SK-N-SH (cell line): ENCODE results near the gene RELCH. TPM values are rescaled to one million over a fixed set of nuclear protein-coding genes. Genes with fewer than 3 reads are reported as not detected.

Experiments
- CTCF ChIA-PET: fragments of 300-600, 350-600 bp; formaldehyde crosslinking; extraction: SDS; loops from one replicate; lab custom pipeline; 2021; lab: Yijun Ruan, JAX
- POLR2A ChIA-PET: fragments of 350-600 bp; sonication (Branson Sonifier 250); formaldehyde crosslinking; extraction: SDS; loops from one replicate; lab custom pipeline; 2020; ENCODE audit warnings: antibody characterized with exemption, inconsistent platforms; lab: Yijun Ruan, JAX
- DNase-seq: peaks from one replicate; pipeline ENCODE4 v3.0.0; 2012
- H2AFZ ChIP-seq: fragments of 200-600 bp; sonication (generic); 2 replicates; pipeline ENCODE4 v1.8.1; 2016; ENCODE audit warnings: antibody characterized with exemption, mild to moderate bottlenecking, low read depth
- H3F3A ChIP-seq: fragments of 200-600 bp; sonication (generic); replicated peaks from 2 replicates; pipeline ENCODE3; 2016; ENCODE audit warnings: antibody characterized with exemption, mild to moderate bottlenecking; ENCODE audit not compliant: insufficient read depth
- H3K27ac ChIP-seq, 2 experiments: fragments of 200-500 bp in 1 of 2; fragments of 200-600 bp in 1 of 2; sonication (Bioruptor generic) in 1 of 2; sonication (generic), shearing (Covaris generic) in 1 of 2; 2 replicates each; pipeline versions ENCODE4 v1.5.1 to v1.6.1; 2014 to 2016; ENCODE audit warnings: low read depth in 2 of 2, inconsistent platforms in 1 of 2, low read length in 1 of 2, mild to moderate bottlenecking in 1 of 2, mixed read lengths in 1 of 2
- H3K27me3 ChIP-seq: fragments of 200-600 bp; sonication (generic), shearing (Covaris generic); 2 replicates; pipeline ENCODE4 v1.6.1; 2016; ENCODE audit warnings: mixed run types; ENCODE audit not compliant: insufficient read depth
- H3K36me3 ChIP-seq, 2 experiments: fragments of 200-500 bp in 1 of 2; fragments of 200-600 bp in 1 of 2; sonication (Bioruptor generic) in 1 of 2; sonication (generic) in 1 of 2; replicated peaks in 1 of 2; 2 replicates each; pipeline versions ENCODE3 to v1.5.1; 2014 to 2016; ENCODE audit warnings: low read length in 1 of 2, mild to moderate bottlenecking in 1 of 2; ENCODE audit not compliant: insufficient read depth in 2 of 2, control insufficient read depth in 1 of 2
- H3K4me1 ChIP-seq, 2 experiments: fragments of 200-500 bp in 1 of 2; fragments of 200-600 bp in 1 of 2; sonication (Bioruptor generic) in 1 of 2; sonication (generic), shearing (Covaris generic) in 1 of 2; 2 replicates each; pipeline versions ENCODE4 v1.5.1 to v1.6.1; 2014 to 2016; ENCODE audit warnings: low read depth in 1 of 2, low read length in 1 of 2, mixed run types in 1 of 2; ENCODE audit not compliant: insufficient read depth in 2 of 2, control insufficient read depth in 1 of 2
- H3K4me2 ChIP-seq: fragments of 200-600 bp; sonication (generic), shearing (Covaris generic); 2 replicates; pipeline ENCODE4 v1.6.1; 2017; ENCODE audit warnings: mixed run types
- H3K4me3 ChIP-seq, 2 experiments: fragments of 200-500 bp in 1 of 2; fragments of 200-600 bp in 1 of 2; sonication (Bioruptor generic) in 1 of 2; sonication (generic), shearing (Covaris generic) in 1 of 2; 2 replicates each; pipeline versions ENCODE4 v1.5.1 to v1.8.1; 2014 to 2016; ENCODE audit warnings: low read depth in 2 of 2, inconsistent platforms in 1 of 2, low read length in 1 of 2, mild to moderate bottlenecking in 1 of 2, mixed read lengths in 1 of 2, moderate library complexity in 1 of 2
- H3K79me2 ChIP-seq: fragments of 200-600 bp; sonication (generic); 2 replicates; pipeline ENCODE4 v1.8.1; 2017; ENCODE audit warnings: mild to moderate bottlenecking; ENCODE audit not compliant: insufficient read depth
- H3K9ac ChIP-seq: fragments of 200-600 bp; sonication (generic); 2 replicates; pipeline ENCODE4 v1.6.1; 2017; ENCODE audit warnings: mixed run types
- H3K9me2 ChIP-seq: fragments of 200-600 bp; sonication (generic); 2 replicates; pipeline ENCODE4 v1.6.1; 2017; ENCODE audit warnings: mixed run types
- H3K9me3 ChIP-seq: fragments of 200-600 bp; sonication (generic); 2 replicates; pipeline ENCODE4 v1.6.1; 2017; ENCODE audit warnings: mixed run types, mild to moderate bottlenecking, moderate library complexity
- H4K20me1 ChIP-seq: fragments of 200-600 bp; sonication (generic); 2 replicates; pipeline ENCODE4 v1.6.1; 2017; ENCODE audit warnings: mild to moderate bottlenecking, mixed run types; ENCODE audit not compliant: insufficient read depth
- ELF1 ChIP-seq: IDR thresholded peaks from 2 replicates; pipeline ENCODE4 v1.4.0; 2012
- EP300 ChIP-seq, 2 experiments: IDR thresholded peaks; 2 replicates each; pipeline versions ENCODE4 v1.4.0 to v1.6.1; 2012; ENCODE audit warnings: borderline replicate concordance in 1 of 2, low read depth in 1 of 2, low read length in 1 of 2
- EZH2phosphoT487 ChIP-seq: fragments of 200-600 bp; sonication (generic); IDR thresholded peaks from 2 replicates; pipeline ENCODE4 v1.6.1; 2017; ENCODE audit warnings: low read depth, mixed run types, mild to moderate bottlenecking, antibody characterized with exemption, moderate library complexity, borderline replicate concordance
- FOSL2 ChIP-seq: IDR thresholded peaks from 2 replicates; pipeline ENCODE4 v1.4.0; 2012; ENCODE audit warnings: low read depth, mild to moderate bottlenecking, moderate library complexity, borderline replicate concordance
- FOXJ3 ChIP-seq: sonication (generic); formaldehyde crosslinking; IDR thresholded peaks from 2 replicates; pipeline ENCODE4 v1.5.1; 2020; ENCODE audit warnings: mild to moderate bottlenecking, missing genetic modification reagents
- MEF2A ChIP-seq: IDR thresholded peaks from 2 replicates; pipeline ENCODE4 v1.4.0; 2012; ENCODE audit warnings: low read depth, borderline replicate concordance
- MXI1 ChIP-seq: IDR thresholded peaks from 2 replicates; pipeline ENCODE4 v1.6.1; 2012; ENCODE audit warnings: mild to moderate bottlenecking, low read depth, low read length, improper control_type of control experiment
- NRF1 ChIP-seq: IDR thresholded peaks from 2 replicates; pipeline ENCODE4 v1.6.1; 2012; ENCODE audit warnings: low read depth, mild to moderate bottlenecking, low read length
- SIN3A ChIP-seq: IDR thresholded peaks from 2 replicates; pipeline ENCODE4 v1.6.1; 2012; ENCODE audit warnings: low read depth, mild to moderate bottlenecking, low read length, moderate library complexity, borderline replicate concordance
- TAF1 ChIP-seq: IDR thresholded peaks from 2 replicates; pipeline ENCODE4 v1.6.1; 2012; ENCODE audit warnings: low read depth, mild to moderate bottlenecking, low read length, moderate library complexity, borderline replicate concordance
- YY1 ChIP-seq: IDR thresholded peaks from 2 replicates; pipeline ENCODE4 v1.4.0; 2012; ENCODE audit warnings: low read depth, mild to moderate bottlenecking
- WGBS: methylation state at CpG from one replicate; pipeline ENCODE4 v1.1.6; 2017; ENCODE audit warnings: low lambda C conversion rate; 5-methylcytosine and 5-hydroxymethylcytosine counted together
- polyA plus RNA-seq, 3 experiments: library from polyadenylated mRNA; depleted of rRNA; stranded (reverse); fragments of >200 nt; gene quantifications; 2 replicates each; pipeline ENCODE4 v1.2.3, GENCODE V29; 2012
- TF ChIP-seq, protein P1 (sequence below): IDR thresholded peaks from 2 replicates; pipeline ENCODE4 v1.6.1; 2012; ENCODE audit warnings: mild to moderate bottlenecking, low read depth, low read length, moderate library complexity
- TF ChIP-seq, protein P2 (sequence below): fragments of 200-600 bp; sonication (generic); IDR thresholded peaks from 2 replicates; pipeline ENCODE4 v1.6.1; 2017; ENCODE audit warnings: antibody characterized with exemption, mild to moderate bottlenecking, moderate library complexity
- TF ChIP-seq, protein P3 (sequence below): IDR thresholded peaks from 2 replicates; pipeline ENCODE4; 2012
- TF ChIP-seq, protein P4 (sequence below): IDR thresholded peaks from 2 replicates; pipeline ENCODE4 v1.4.0; 2012; ENCODE audit warnings: low read depth, borderline replicate concordance

Gene RELCH
- polyA plus RNA-seq, 1 of the 3 experiments (the other 2 are of a cell fraction), result 7.4 TPM

DNA sequence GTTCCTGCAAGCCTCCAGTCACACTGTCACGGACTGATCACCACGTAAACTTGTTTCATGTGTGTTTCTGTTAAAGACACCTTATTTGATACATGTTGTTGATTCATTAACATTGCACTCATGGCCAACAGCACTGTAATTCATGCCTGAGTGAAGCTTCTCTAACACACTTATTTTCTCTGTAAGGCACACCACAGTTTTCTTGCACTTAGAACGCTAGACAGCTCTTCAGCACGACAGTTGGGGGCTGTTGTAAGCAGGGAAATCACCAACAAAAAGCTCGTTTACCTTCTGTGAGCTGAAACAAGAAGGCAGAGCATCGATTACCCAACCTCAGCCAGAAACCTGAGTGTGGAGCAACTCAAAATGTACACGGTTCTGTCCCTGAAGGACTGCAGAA is 166.1 kb downstream of the RELCH start (continued):
- TF ChIP-seq, protein P1, sequence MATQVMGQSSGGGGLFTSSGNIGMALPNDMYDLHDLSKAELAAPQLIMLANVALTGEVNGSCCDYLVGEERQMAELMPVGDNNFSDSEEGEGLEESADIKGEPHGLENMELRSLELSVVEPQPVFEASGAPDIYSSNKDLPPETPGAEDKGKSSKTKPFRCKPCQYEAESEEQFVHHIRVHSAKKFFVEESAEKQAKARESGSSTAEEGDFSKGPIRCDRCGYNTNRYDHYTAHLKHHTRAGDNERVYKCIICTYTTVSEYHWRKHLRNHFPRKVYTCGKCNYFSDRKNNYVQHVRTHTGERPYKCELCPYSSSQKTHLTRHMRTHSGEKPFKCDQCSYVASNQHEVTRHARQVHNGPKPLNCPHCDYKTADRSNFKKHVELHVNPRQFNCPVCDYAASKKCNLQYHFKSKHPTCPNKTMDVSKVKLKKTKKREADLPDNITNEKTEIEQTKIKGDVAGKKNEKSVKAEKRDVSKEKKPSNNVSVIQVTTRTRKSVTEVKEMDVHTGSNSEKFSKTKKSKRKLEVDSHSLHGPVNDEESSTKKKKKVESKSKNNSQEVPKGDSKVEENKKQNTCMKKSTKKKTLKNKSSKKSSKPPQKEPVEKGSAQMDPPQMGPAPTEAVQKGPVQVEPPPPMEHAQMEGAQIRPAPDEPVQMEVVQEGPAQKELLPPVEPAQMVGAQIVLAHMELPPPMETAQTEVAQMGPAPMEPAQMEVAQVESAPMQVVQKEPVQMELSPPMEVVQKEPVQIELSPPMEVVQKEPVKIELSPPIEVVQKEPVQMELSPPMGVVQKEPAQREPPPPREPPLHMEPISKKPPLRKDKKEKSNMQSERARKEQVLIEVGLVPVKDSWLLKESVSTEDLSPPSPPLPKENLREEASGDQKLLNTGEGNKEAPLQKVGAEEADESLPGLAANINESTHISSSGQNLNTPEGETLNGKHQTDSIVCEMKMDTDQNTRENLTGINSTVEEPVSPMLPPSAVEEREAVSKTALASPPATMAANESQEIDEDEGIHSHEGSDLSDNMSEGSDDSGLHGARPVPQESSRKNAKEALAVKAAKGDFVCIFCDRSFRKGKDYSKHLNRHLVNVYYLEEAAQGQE, result no peak
- TF ChIP-seq, protein P2, sequence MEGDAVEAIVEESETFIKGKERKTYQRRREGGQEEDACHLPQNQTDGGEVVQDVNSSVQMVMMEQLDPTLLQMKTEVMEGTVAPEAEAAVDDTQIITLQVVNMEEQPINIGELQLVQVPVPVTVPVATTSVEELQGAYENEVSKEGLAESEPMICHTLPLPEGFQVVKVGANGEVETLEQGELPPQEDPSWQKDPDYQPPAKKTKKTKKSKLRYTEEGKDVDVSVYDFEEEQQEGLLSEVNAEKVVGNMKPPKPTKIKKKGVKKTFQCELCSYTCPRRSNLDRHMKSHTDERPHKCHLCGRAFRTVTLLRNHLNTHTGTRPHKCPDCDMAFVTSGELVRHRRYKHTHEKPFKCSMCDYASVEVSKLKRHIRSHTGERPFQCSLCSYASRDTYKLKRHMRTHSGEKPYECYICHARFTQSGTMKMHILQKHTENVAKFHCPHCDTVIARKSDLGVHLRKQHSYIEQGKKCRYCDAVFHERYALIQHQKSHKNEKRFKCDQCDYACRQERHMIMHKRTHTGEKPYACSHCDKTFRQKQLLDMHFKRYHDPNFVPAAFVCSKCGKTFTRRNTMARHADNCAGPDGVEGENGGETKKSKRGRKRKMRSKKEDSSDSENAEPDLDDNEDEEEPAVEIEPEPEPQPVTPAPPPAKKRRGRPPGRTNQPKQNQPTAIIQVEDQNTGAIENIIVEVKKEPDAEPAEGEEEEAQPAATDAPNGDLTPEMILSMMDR, result no peak

DNA sequence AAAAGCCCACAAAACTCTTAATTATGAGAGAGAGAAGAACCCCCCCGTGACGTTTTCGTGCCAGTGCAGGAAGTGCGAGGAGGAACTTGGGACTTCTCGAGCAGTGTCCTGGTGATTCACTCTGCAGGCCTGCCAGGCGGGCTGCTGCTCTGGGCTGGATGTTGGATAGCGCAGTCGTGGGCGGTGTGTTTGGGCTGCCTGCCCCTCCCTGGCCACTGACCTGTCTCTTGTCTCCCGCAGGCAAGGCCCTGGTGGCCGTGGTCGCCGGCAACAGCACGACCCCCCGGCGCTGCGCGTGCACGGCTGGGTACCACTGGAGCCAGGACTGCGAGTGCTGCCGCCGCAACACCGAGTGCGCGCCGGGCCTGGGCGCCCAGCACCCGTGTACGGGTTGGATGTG is 167.1 kb downstream of the RELCH start:
- DNase-seq, result no peak
- Histone ChIP-seq H3K79me2 (no peaks in the 10 kb centered on the region), H3K36me3 (no peaks in the 10 kb centered on the region), H3K9ac (no peak overlapping the region), H3K27me3 (no peaks in the 10 kb centered on the region), H3K4me1 (no peaks in the 10 kb centered on the region), H2AFZ (no peak overlapping the region), H4K20me1 (no peaks in the 10 kb centered on the region), H3F3A (no peaks in the 10 kb centered on the region), H3K27ac (no peak overlapping the region), H3K4me2 (no peak overlapping the region), H3K4me3 (no peak overlapping the region), H3K9me2 (no peaks in the 10 kb centered on the region)
- POLR2A ChIA-PET, result no interaction called here
- CTCF ChIA-PET, result no interaction called here
- 94% methylated on average over 13 of the region's 29 CpGs for WGBS
- TF ChIP-seq NRF1, result no peak
- TF ChIP-seq EZH2phosphoT487, result no peak
- TF ChIP-seq, protein P3, sequence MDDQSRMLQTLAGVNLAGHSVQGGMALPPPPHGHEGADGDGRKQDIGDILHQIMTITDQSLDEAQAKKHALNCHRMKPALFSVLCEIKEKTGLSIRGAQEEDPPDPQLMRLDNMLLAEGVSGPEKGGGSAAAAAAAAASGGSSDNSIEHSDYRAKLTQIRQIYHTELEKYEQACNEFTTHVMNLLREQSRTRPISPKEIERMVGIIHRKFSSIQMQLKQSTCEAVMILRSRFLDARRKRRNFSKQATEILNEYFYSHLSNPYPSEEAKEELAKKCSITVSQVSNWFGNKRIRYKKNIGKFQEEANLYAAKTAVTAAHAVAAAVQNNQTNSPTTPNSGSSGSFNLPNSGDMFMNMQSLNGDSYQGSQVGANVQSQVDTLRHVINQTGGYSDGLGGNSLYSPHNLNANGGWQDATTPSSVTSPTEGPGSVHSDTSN, result no peak
- TF ChIP-seq EP300 (IDR thresholded peaks at IDR 0.05; ENCODE audit: borderline replicate concordance in 1 of 2, low read depth in 1 of 2, low read length in 1 of 2), result no peak
- no peak for TF ChIP-seq MXI1
- no peak for TF ChIP-seq TAF1
- TF ChIP-seq, protein P2, result no peak
- TF ChIP-seq ELF1, result no peak
- TF ChIP-seq YY1, result no peak
- TF ChIP-seq SIN3A, result no peak
- TF ChIP-seq FOXJ3, result no peak
- no peak for TF ChIP-seq FOSL2
- TF ChIP-seq MEF2A, result no peak
- TF ChIP-seq, protein P4, sequence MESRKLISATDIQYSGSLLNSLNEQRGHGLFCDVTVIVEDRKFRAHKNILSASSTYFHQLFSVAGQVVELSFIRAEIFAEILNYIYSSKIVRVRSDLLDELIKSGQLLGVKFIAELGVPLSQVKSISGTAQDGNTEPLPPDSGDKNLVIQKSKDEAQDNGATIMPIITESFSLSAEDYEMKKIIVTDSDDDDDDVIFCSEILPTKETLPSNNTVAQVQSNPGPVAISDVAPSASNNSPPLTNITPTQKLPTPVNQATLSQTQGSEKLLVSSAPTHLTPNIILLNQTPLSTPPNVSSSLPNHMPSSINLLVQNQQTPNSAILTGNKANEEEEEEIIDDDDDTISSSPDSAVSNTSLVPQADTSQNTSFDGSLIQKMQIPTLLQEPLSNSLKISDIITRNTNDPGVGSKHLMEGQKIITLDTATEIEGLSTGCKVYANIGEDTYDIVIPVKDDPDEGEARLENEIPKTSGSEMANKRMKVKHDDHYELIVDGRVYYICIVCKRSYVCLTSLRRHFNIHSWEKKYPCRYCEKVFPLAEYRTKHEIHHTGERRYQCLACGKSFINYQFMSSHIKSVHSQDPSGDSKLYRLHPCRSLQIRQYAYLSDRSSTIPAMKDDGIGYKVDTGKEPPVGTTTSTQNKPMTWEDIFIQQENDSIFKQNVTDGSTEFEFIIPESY, result no peak
- TF ChIP-seq, all 33 proteins: peak for 0
- H3K9me3 ChIP-seq, result no peaks in the 10 kb centered on the region
